GM12865 (cell line): Measurements from ENCODE around the gene SCG3.

Experiments
- DNase-seq: peaks from one replicate; pipeline ENCODE4 v3.0.0; 2010; ENCODE audit warnings: low read depth
- H3K4me3 ChIP-seq: 2 replicates; pipeline ENCODE4 v1.5.1; 2011; ENCODE audit warnings: mild to moderate bottlenecking, low read depth, low read length, control low read depth
- CTCF ChIP-seq: IDR thresholded peaks from 2 replicates; pipeline ENCODE4 v1.5.1; 2011; ENCODE audit warnings: low read length, control low read depth, low read depth, inconsistent platforms; ENCODE audit not compliant: insufficient read depth; ENCODE audit errors: missing control alignments

Gene SCG3

GRCh38 chr15:51702710-51703109 is 21.4 kb downstream of the SCG3 start:
- H3K4me3 ChIP-seq, result no peak overlapping the region
- no peak for TF ChIP-seq CTCF
- DNase-seq, result no peak

GRCh38 chr15:51706291-51706690 is 25.0 kb downstream of the SCG3 start:
- no peak for DNase-seq
- TF ChIP-seq CTCF, result no peak
- no peak overlapping the region for H3K4me3 ChIP-seq

GRCh38 chr15:51706926-51707608 is 25.8 kb downstream of the SCG3 start:
- no peak for TF ChIP-seq CTCF
- no peak for DNase-seq
- no peak overlapping the region for H3K4me3 ChIP-seq

GRCh38 chr15:51708013-51708412 is 26.7 kb downstream of the SCG3 start:
- TF ChIP-seq CTCF, result no peak
- H3K4me3 ChIP-seq, result no peak overlapping the region
- no peak for DNase-seq

- TF ChIP-seq CTCF, result no peak
- no peak for DNase-seq
- no peak overlapping the region for H3K4me3 ChIP-seq
Observed at GRCh38 chr15:51709031-51709430, 27.7 kb downstream of the SCG3 start.

- TF ChIP-seq CTCF, result no peak
- H3K4me3 ChIP-seq, result no peak overlapping the region
- no peak for DNase-seq
Observed at GRCh38 chr15:51714162-51714561, 32.9 kb downstream of the SCG3 start.

GRCh38 chr15:51714911-51715310 is 33.6 kb downstream of the SCG3 start:
- DNase-seq, result no peak
- no peak for TF ChIP-seq CTCF
- no peak overlapping the region for H3K4me3 ChIP-seq
